ENCODE data around the gene DMBT1.

Gene DMBT1

DNA sequence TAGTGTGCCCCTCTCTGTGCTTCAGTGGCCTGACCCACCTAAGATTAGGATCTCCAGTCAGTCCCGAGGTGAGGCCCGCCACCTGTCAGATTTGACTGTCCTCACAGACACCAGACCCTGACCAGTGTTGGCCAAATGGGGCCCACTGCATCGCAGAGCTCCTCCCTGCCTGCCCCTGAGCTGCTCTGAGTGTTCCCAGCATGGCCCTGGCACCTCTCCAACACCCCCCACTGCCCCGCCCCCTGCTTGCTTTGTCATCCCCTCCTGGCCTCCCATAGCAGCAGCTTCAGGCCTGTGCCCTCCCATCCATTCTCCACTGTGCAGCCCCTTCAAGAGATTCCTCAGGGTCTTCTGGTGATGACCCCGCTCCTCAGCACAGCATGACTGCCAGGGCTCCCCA is 71.5 kb downstream of the DMBT1 start:
- Histone ChIP-seq H3K4me3 (ENCODE audit: low read depth in 1 of 2, low read length in 2 of 2) (no peak overlapping the region), H3K79me2 (ENCODE audit: insufficient read depth, low read length) (no peaks in the 10 kb centered on the region), H3K27ac (ENCODE audit: low read length) (no peak overlapping the region), H3K36me3 (ENCODE audit: insufficient read depth, low read length) (no peaks in the 10 kb centered on the region), H3K27me3 (ENCODE audit: insufficient read depth, low read length, poor library complexity) (no peaks in the 10 kb centered on the region), H3K9me3 (ENCODE audit: insufficient read depth, low read length, severe bottlenecking) (no peaks in the 10 kb centered on the region), H2AFZ (ENCODE audit: low read depth, low read length) (no peak overlapping the region), H3K4me1 (ENCODE audit: insufficient read depth, low read length) (no peaks in the 10 kb centered on the region), H3K9ac (ENCODE audit: low read depth, low read length) (no peak overlapping the region), H4K20me1 (ENCODE audit: insufficient read depth, low read length) (no peaks in the 10 kb centered on the region), H3K4me2 (ENCODE audit: insufficient read depth, low read length) (no peak overlapping the region)
- DNase-seq (no peak), ATAC-seq (ENCODE audit: insufficient read depth, low read depth) (no peak)
- TF ChIP-seq, protein P1, sequence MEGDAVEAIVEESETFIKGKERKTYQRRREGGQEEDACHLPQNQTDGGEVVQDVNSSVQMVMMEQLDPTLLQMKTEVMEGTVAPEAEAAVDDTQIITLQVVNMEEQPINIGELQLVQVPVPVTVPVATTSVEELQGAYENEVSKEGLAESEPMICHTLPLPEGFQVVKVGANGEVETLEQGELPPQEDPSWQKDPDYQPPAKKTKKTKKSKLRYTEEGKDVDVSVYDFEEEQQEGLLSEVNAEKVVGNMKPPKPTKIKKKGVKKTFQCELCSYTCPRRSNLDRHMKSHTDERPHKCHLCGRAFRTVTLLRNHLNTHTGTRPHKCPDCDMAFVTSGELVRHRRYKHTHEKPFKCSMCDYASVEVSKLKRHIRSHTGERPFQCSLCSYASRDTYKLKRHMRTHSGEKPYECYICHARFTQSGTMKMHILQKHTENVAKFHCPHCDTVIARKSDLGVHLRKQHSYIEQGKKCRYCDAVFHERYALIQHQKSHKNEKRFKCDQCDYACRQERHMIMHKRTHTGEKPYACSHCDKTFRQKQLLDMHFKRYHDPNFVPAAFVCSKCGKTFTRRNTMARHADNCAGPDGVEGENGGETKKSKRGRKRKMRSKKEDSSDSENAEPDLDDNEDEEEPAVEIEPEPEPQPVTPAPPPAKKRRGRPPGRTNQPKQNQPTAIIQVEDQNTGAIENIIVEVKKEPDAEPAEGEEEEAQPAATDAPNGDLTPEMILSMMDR (IDR thresholded peaks at IDR 0.05; ENCODE audit: borderline replicate concordance, extremely low read depth, low read length, poor library complexity, severe bottlenecking): no peak
- no peak for TF ChIP-seq EZH2 (IDR thresholded peaks at IDR 0.05; ENCODE audit: borderline replicate concordance, low read depth, low read length, severe bottlenecking)

DNA sequence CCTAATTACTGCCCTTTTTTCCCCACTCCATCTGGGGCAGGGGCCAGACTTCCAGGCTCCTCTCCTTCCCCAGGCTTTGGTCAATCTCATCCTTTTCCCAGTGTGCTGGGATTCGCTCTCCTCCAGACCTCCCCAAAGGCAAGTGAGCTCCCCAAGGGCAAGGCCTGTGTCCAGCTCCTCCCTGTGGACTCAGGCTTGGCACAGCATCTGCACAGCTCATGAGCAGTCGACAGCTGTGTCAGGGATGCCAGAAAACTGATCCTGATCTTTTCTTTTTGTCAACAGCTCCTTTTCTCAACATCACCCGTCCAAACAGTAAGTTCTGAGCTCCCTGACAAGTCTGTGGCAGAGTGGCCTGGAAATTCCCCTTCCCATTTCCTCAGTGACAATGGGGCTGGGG is 72.0 kb downstream of the DMBT1 start:
- ATAC-seq (ENCODE audit: insufficient read depth, low read depth): no peak
- H3K9ac ChIP-seq (ENCODE audit: low read depth, low read length): no peak overlapping the region
- no peak for DNase-seq
- no peaks in the 10 kb centered on the region for H3K27me3 ChIP-seq (ENCODE audit: insufficient read depth, low read length, poor library complexity)
- H3K4me2 ChIP-seq (ENCODE audit: insufficient read depth, low read length): no peak overlapping the region
- H3K79me2 ChIP-seq (ENCODE audit: insufficient read depth, low read length): no peaks in the 10 kb centered on the region
- H2AFZ ChIP-seq (ENCODE audit: low read depth, low read length): no peak overlapping the region
- H3K36me3 ChIP-seq (ENCODE audit: insufficient read depth, low read length): no peaks in the 10 kb centered on the region
- no peaks in the 10 kb centered on the region for H3K9me3 ChIP-seq (ENCODE audit: insufficient read depth, low read length, severe bottlenecking)
- no peak overlapping the region for H3K4me3 ChIP-seq (ENCODE audit: low read depth in 1 of 2, low read length in 2 of 2)
- no peak for TF ChIP-seq EZH2 (IDR thresholded peaks at IDR 0.05; ENCODE audit: borderline replicate concordance, low read depth, low read length, severe bottlenecking)
- TF ChIP-seq, protein P1 (IDR thresholded peaks at IDR 0.05; ENCODE audit: borderline replicate concordance, extremely low read depth, low read length, poor library complexity, severe bottlenecking): no peak
- no peak overlapping the region for H3K27ac ChIP-seq (ENCODE audit: low read length)
- H4K20me1 ChIP-seq (ENCODE audit: insufficient read depth, low read length): no peaks in the 10 kb centered on the region
- H3K4me1 ChIP-seq (ENCODE audit: insufficient read depth, low read length): no peaks in the 10 kb centered on the region

DNA sequence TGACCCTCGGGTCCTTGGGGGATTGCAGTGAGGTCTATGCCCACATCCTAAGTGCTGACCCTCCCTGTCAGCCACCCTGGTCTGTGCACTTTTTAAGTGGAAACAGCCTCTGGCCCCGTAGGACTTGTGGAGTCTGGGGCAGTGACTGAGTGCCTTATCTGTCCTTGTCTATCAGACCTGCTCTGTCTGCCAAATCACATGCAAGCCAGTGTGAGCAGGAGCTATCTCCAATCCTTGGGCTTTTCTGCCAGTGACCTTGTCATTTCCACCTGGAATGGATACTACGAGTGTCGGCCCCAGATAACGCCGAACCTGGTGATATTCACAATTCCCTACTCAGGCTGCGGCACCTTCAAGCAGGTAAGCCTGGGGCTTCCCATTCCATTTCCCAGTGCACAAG is 76.4 kb downstream of the DMBT1 start:
- Histone ChIP-seq H3K79me2 (ENCODE audit: insufficient read depth, low read length) (no peaks in the 10 kb centered on the region), H3K4me3 (ENCODE audit: low read depth in 1 of 2, low read length in 2 of 2) (no peak overlapping the region), H4K20me1 (ENCODE audit: insufficient read depth, low read length) (no peaks in the 10 kb centered on the region), H3K27me3 (ENCODE audit: insufficient read depth, low read length, poor library complexity) (no peaks in the 10 kb centered on the region), H3K4me1 (ENCODE audit: insufficient read depth, low read length) (no peaks in the 10 kb centered on the region), H3K27ac (ENCODE audit: low read length) (no peak overlapping the region), H3K36me3 (ENCODE audit: insufficient read depth, low read length) (no peaks in the 10 kb centered on the region), H3K9ac (ENCODE audit: low read depth, low read length) (no peak overlapping the region), H2AFZ (ENCODE audit: low read depth, low read length) (no peak overlapping the region), H3K4me2 (ENCODE audit: insufficient read depth, low read length) (no peak overlapping the region), H3K9me3 (ENCODE audit: insufficient read depth, low read length, severe bottlenecking) (no peaks in the 10 kb centered on the region)
- DNase-seq: no peak
- TF ChIP-seq, protein P1 (IDR thresholded peaks at IDR 0.05; ENCODE audit: borderline replicate concordance, extremely low read depth, low read length, poor library complexity, severe bottlenecking): no peak
- TF ChIP-seq EZH2 (IDR thresholded peaks at IDR 0.05; ENCODE audit: borderline replicate concordance, low read depth, low read length, severe bottlenecking): no peak
- no peak for ATAC-seq (ENCODE audit: insufficient read depth, low read depth)

DNA sequence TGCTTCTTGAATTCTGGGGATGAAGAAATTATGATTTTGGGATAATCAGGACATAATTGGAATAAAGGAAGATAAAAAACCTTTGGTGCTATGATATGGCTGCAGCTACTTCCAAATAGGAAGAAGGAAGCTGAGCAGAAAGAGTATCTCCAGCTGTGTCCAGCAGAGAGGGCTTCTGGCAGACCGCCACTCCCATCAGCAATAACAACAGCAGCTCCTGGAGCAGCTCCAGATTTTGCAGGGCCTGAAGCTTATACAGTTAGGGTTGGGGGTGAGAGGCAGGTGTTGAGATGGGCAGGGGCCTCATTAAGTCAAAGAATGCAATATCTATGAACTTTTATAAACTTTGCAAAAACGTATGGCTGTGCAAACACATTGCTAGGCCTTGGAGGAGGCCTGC is 76.8 kb downstream of the DMBT1 start:
- Histone ChIP-seq H3K4me3 (ENCODE audit: low read depth in 1 of 2, low read length in 2 of 2) (no peak overlapping the region), H3K9me3 (ENCODE audit: insufficient read depth, low read length, severe bottlenecking) (no peaks in the 10 kb centered on the region), H3K27me3 (ENCODE audit: insufficient read depth, low read length, poor library complexity) (no peaks in the 10 kb centered on the region), H2AFZ (ENCODE audit: low read depth, low read length) (no peak overlapping the region), H3K27ac (ENCODE audit: low read length) (no peak overlapping the region), H3K4me2 (ENCODE audit: insufficient read depth, low read length) (no peak overlapping the region), H3K9ac (ENCODE audit: low read depth, low read length) (no peak overlapping the region), H4K20me1 (ENCODE audit: insufficient read depth, low read length) (no peaks in the 10 kb centered on the region), H3K4me1 (ENCODE audit: insufficient read depth, low read length) (no peaks in the 10 kb centered on the region), H3K79me2 (ENCODE audit: insufficient read depth, low read length) (no peaks in the 10 kb centered on the region), H3K36me3 (ENCODE audit: insufficient read depth, low read length) (no peaks in the 10 kb centered on the region)
- TF ChIP-seq EZH2 (IDR thresholded peaks at IDR 0.05; ENCODE audit: borderline replicate concordance, low read depth, low read length, severe bottlenecking): no peak
- TF ChIP-seq, protein P1 (IDR thresholded peaks at IDR 0.05; ENCODE audit: borderline replicate concordance, extremely low read depth, low read length, poor library complexity, severe bottlenecking): no peak
- DNase-seq: no peak
- no peak for ATAC-seq (ENCODE audit: insufficient read depth, low read depth)

All from DND-41 (cell line).